H9 (cell line): ENCODE results near the gene ABCC2. TPM values are rescaled to one million over a fixed set of nuclear protein-coding genes. Genes with fewer than 3 reads are reported as not detected.

Source experiments
- DNase-seq: peaks from one replicate; pipeline ENCODE4 v3.0.0-alpha.2; 2017
- H2AFZ ChIP-seq: one replicate; pipeline ENCODE4 v1.6.1; 2013; ENCODE audit warnings: mild to moderate bottlenecking, low read length, control low read depth, moderate library complexity
- H2AK5ac ChIP-seq: 2 replicates; pipeline ENCODE4 v1.6.1; 2013; ENCODE audit warnings: low read length, control low read depth, mixed read lengths; ENCODE audit not compliant: insufficient read length
- H2BK120ac ChIP-seq: one replicate; pipeline ENCODE4 v1.6.1; 2013; ENCODE audit warnings: low read depth, mild to moderate bottlenecking, low read length, control low read depth, inconsistent platforms; ENCODE audit not compliant: poor library complexity, severe bottlenecking
- H2BK12ac ChIP-seq: 2 replicates; pipeline ENCODE4 v1.6.1; 2013; ENCODE audit warnings: low read length, control low read depth, mixed read lengths, low read depth; ENCODE audit not compliant: insufficient read length
- H2BK15ac ChIP-seq: 2 replicates; pipeline ENCODE4 v1.6.1; 2013; ENCODE audit warnings: low read depth, low read length, control low read depth
- H2BK20ac ChIP-seq: one replicate; pipeline ENCODE4 v1.6.1; 2013; ENCODE audit warnings: low read depth, mild to moderate bottlenecking, low read length, control low read depth, inconsistent platforms; ENCODE audit not compliant: poor library complexity, severe bottlenecking
- H2BK5ac ChIP-seq: 2 replicates; pipeline ENCODE4 v1.6.1; 2013; ENCODE audit warnings: low read length, control low read depth, mixed read lengths; ENCODE audit not compliant: insufficient read length
- H3K14ac ChIP-seq: 2 replicates; pipeline ENCODE4 v1.6.1; 2013; ENCODE audit warnings: low read length, control low read depth; ENCODE audit not compliant: insufficient read depth
- H3K18ac ChIP-seq: 2 replicates; pipeline ENCODE4 v1.6.1; 2013; ENCODE audit warnings: low read depth, mild to moderate bottlenecking, mixed read lengths, low read length, control low read depth; ENCODE audit not compliant: insufficient read length
- H3K23ac ChIP-seq: 2 replicates; pipeline ENCODE4 v1.6.1; 2013; ENCODE audit warnings: low read length, control low read depth, mixed read lengths, low read depth; ENCODE audit not compliant: insufficient read length
- H3K23me2 ChIP-seq: 2 replicates; pipeline ENCODE4 v1.6.1; 2013; ENCODE audit warnings: low read depth, mild to moderate bottlenecking, mixed read lengths, low read length, control low read depth; ENCODE audit not compliant: insufficient read length, poor library complexity, severe bottlenecking
- H3K27ac ChIP-seq: 2 replicates; pipeline ENCODE4 v1.5.1; 2013; ENCODE audit warnings: low read length, control low read depth, mixed read lengths, low read depth; ENCODE audit not compliant: insufficient read length
- H3K27me3 ChIP-seq: 2 replicates; pipeline ENCODE4 v1.6.1; 2013; ENCODE audit warnings: low read length, control low read depth, inconsistent platforms; ENCODE audit not compliant: insufficient read depth
- H3K4ac ChIP-seq: 2 replicates; pipeline ENCODE4 v1.6.1; 2013; ENCODE audit warnings: low read depth, mild to moderate bottlenecking, control low read depth, inconsistent platforms, low read length, moderate library complexity
- H3K4me1 ChIP-seq: 2 replicates; pipeline ENCODE4 v1.6.1; 2013; ENCODE audit warnings: low read length, control low read depth, inconsistent platforms; ENCODE audit not compliant: insufficient read depth
- H3K4me2 ChIP-seq: 2 replicates; pipeline ENCODE4 v1.6.1; 2013; ENCODE audit warnings: low read length, control low read depth, mixed read lengths; ENCODE audit not compliant: insufficient read length, insufficient read depth
- H3K56ac ChIP-seq: 2 replicates; pipeline ENCODE4 v1.6.1; 2013; ENCODE audit warnings: low read depth, mild to moderate bottlenecking, mixed read lengths, low read length, control low read depth; ENCODE audit not compliant: insufficient read length
- H3K79me1 ChIP-seq: 2 replicates; pipeline ENCODE4 v1.6.1; 2013; ENCODE audit warnings: low read depth, mild to moderate bottlenecking, moderate library complexity, low read length, control low read depth, inconsistent platforms; ENCODE audit not compliant: insufficient read depth, poor library complexity, severe bottlenecking
- H3K79me2 ChIP-seq: 2 replicates; pipeline ENCODE4 v1.6.1; 2013; ENCODE audit warnings: low read length, control low read depth, inconsistent platforms; ENCODE audit not compliant: insufficient read depth
- H3K9ac ChIP-seq: 2 replicates; pipeline ENCODE4 v1.6.1; 2013; ENCODE audit warnings: low read length, control low read depth, mixed read lengths; ENCODE audit not compliant: insufficient read length; ENCODE audit errors: extremely low read depth
- H3K9me3 ChIP-seq: one replicate; pipeline ENCODE4 v1.6.1; 2013; ENCODE audit warnings: low read depth, low read length, inconsistent platforms; ENCODE audit not compliant: control insufficient read depth
- H3T11ph ChIP-seq: one replicate; pipeline ENCODE4 v1.6.1; 2013; ENCODE audit warnings: mild to moderate bottlenecking, low read length, control low read depth, inconsistent platforms
- H4K20me1 ChIP-seq: one replicate; pipeline ENCODE4 v1.6.1; 2013; ENCODE audit not compliant: control insufficient read depth, insufficient read length, insufficient read depth
- H4K5ac ChIP-seq: 2 replicates; pipeline ENCODE4 v1.6.1; 2013; ENCODE audit warnings: low read depth, mild to moderate bottlenecking, mixed read lengths, low read length, control low read depth; ENCODE audit not compliant: insufficient read length
- H4K8ac ChIP-seq: replicated peaks from 2 replicates; pipeline ENCODE4 v1.6.1; 2013; ENCODE audit warnings: low read length, control low read depth, mixed read lengths, low read depth; ENCODE audit not compliant: insufficient read length
- H4K91ac ChIP-seq: 2 replicates; pipeline ENCODE4 v1.6.1; 2013; ENCODE audit warnings: low read depth, mild to moderate bottlenecking, moderate library complexity, mixed read lengths, low read length, control low read depth; ENCODE audit not compliant: insufficient read length
- H3K27ac Mint-ChIP-seq, 3 experiments: 2 replicates in 2 of 3; 3 replicates in 1 of 3; pipeline ENCODE4 v1.8.0; 2020 to 2021; ENCODE audit warnings: mixed read lengths in 3 of 3, mild to moderate bottlenecking in 1 of 3, moderate library complexity in 1 of 3
- H3K27me3 Mint-ChIP-seq: 2 replicates; pipeline ENCODE4 v1.8.0; 2021; ENCODE audit warnings: low read depth, mild to moderate bottlenecking, moderate library complexity, mixed read lengths
- H3K36me3 Mint-ChIP-seq, 3 experiments: 2 replicates in 2 of 3; 3 replicates in 1 of 3; pipeline ENCODE4 v1.8.0; 2020 to 2021; ENCODE audit warnings: low read depth in 3 of 3, mixed read lengths in 3 of 3; ENCODE audit not compliant: insufficient read depth in 1 of 3
- H3K4me1 Mint-ChIP-seq, 2 experiments: 2 replicates each; pipeline ENCODE4 v1.8.0; 2020; ENCODE audit warnings: mixed read lengths in 2 of 2
- H3K4me3 Mint-ChIP-seq, 2 experiments: 2 replicates in 1 of 2; 3 replicates in 1 of 2; pipeline ENCODE4 v1.8.0; 2020 to 2021; ENCODE audit warnings: mild to moderate bottlenecking in 2 of 2, mixed read lengths in 2 of 2, moderate library complexity in 1 of 2
- H3K9me3 Mint-ChIP-seq, 2 experiments: 2 replicates in 1 of 2; 3 replicates in 1 of 2; pipeline ENCODE4 v1.8.0; 2020; ENCODE audit warnings: mild to moderate bottlenecking in 2 of 2, mixed read lengths in 2 of 2, moderate library complexity in 1 of 2
- WGBS: extraction: QIAGEN DNeasy Blood & Tissue Kit; methylation state at CpG from one replicate; pipeline ENCODE4 v1.1.7; 2013; ENCODE audit warnings: missing lambda C conversion rate, low lambda C conversion rate, mixed read lengths; ENCODE audit not compliant: insufficient read length; ENCODE audit errors: extremely low coverage; 5-methylcytosine and 5-hydroxymethylcytosine counted together
- total RNA-seq: library from RNA; stranded (reverse); gene quantifications from 2 replicates; pipeline ENCODE4 v1.2.1, GENCODE V29; 2021
- TF ChIP-seq, protein P1 (sequence below): fragments of 200-600 bp; sonication (generic); conservative IDR thresholded peaks from 3 replicates; pipeline ENCODE4 v1.8.0; 2021; ENCODE audit warnings: antibody characterized with exemption, mild to moderate bottlenecking

Gene ABCC2
- total RNA-seq, 1 experiment from 2014 or later: 0.68 TPM

DNA sequence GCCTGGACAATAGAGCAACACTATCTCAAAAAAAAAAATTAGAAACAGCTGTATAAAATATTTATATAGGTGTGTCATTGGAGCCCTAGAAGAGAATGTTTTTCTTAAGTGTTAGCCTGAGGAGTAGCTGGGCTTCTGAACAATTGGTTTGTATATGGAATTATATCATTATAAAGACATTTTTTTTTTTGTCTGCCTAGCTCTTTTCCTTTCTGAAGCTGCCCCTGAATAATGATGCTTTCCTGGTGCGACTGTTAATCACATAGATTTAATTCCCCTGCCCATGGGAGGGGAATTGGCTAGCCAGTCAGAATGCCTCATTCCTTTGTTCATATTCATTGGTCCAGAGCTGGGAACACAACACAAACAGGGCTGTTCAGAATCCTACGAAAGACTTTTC, 13.9 kb upstream of the ABCC2 start:
- H2BK12ac ChIP-seq: no peak overlapping the region
- H3K4ac ChIP-seq: no peak overlapping the region
- no peak overlapping the region for H4K8ac ChIP-seq
- no peak overlapping the region for H3K9ac ChIP-seq
- Mint-ChIP-seq H3K4me3 (no peak overlapping the region), H3K27ac (no peak overlapping the region), H3K36me3 (no peaks in the 10 kb centered on the region), H3K9me3 (no peaks in the 10 kb centered on the region), H3K27me3 (no peaks in the 10 kb centered on the region), H3K4me1 (no peaks in the 10 kb centered on the region)
- no peaks in the 10 kb centered on the region for H3K79me2 ChIP-seq
- no peak overlapping the region for H2BK120ac ChIP-seq
- no peak overlapping the region for H3K18ac ChIP-seq
- H3K14ac ChIP-seq: no peak overlapping the region
- no peak overlapping the region for H3T11ph ChIP-seq
- no peak overlapping the region for H3K4me2 ChIP-seq
- no CpG with 5 or more reads among the region's 2 CpGs for WGBS
- H2BK20ac ChIP-seq: no peak overlapping the region
- H3K27me3 ChIP-seq: no peaks in the 10 kb centered on the region
- no peak overlapping the region for H2BK5ac ChIP-seq
- H3K56ac ChIP-seq: no peak overlapping the region
- no peaks in the 10 kb centered on the region for H3K4me1 ChIP-seq
- H4K20me1 ChIP-seq: no peaks in the 10 kb centered on the region
- TF ChIP-seq, protein P1, sequence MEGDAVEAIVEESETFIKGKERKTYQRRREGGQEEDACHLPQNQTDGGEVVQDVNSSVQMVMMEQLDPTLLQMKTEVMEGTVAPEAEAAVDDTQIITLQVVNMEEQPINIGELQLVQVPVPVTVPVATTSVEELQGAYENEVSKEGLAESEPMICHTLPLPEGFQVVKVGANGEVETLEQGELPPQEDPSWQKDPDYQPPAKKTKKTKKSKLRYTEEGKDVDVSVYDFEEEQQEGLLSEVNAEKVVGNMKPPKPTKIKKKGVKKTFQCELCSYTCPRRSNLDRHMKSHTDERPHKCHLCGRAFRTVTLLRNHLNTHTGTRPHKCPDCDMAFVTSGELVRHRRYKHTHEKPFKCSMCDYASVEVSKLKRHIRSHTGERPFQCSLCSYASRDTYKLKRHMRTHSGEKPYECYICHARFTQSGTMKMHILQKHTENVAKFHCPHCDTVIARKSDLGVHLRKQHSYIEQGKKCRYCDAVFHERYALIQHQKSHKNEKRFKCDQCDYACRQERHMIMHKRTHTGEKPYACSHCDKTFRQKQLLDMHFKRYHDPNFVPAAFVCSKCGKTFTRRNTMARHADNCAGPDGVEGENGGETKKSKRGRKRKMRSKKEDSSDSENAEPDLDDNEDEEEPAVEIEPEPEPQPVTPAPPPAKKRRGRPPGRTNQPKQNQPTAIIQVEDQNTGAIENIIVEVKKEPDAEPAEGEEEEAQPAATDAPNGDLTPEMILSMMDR: no peak
- H2AK5ac ChIP-seq: no peak overlapping the region
- no peaks in the 10 kb centered on the region for H3K79me1 ChIP-seq
- no peak for DNase-seq
- no peaks in the 10 kb centered on the region for H3K23me2 ChIP-seq
- H3K27ac ChIP-seq: no peak overlapping the region
- H2AFZ ChIP-seq: no peak overlapping the region
- H2BK15ac ChIP-seq: no peak overlapping the region
- no peak overlapping the region for H4K5ac ChIP-seq
- no peak overlapping the region for H3K23ac ChIP-seq
- no peaks in the 10 kb centered on the region for H3K9me3 ChIP-seq
- no peak overlapping the region for H4K91ac ChIP-seq
